Stimulated activated CD4-positive, alpha-beta T cell treated with anti-CD3 and anti-CD28 coated beads, Interleukin-15, amount 100 ng/mL, for 1 hour (primary cell): ENCODE results near the gene DXO.
"Not testable (repeated sequence)": the region's sequence is repeated elsewhere in the genome, so short reads cannot be mapped to it uniquely, and the experiment has no call there.

Experiments
- DNase-seq, 2 donors: peaks; one replicate each; pipeline ENCODE4 v3.0.0-alpha.2; 2020; ENCODE audit warnings: low read depth in 1 of 2, low spot score in 1 of 2

Gene DXO

DNA sequence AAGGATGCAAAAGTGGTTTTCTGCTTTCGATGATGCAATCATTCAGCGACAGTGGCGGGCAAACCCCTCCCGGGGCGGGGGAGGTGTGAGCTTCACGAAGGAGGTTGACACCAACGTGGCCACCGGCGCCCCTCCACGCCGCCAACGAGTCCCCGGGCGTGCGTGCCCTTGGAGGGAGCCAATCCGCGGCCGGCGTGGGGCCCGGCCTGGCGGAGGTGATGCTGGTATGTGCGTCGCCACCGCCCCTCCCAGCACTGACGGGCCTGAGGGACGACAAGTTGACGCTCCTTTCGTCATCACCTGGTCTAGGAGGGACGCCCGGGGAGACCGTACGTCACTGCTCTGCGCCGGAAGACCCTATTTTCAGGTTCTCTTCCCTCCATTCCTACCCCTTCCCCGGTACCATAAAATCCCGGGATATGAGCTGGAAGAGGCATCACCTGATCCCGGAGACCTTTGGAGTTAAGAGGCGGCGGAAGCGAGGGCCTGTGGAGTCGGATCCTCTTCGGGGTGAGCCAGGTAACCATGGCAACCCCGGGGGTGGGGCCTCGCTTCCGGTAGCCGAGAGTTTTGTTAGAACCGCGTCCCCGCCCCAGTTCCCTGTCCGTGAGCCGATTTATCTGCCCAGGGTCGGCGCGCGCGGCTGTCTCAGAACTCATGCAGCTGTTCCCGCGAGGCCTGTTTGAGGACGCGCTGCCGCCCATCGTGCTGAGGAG is at the start of gene DXO:
TSS of gene DXO (minus strand) at position 146 of the 716 bp plus-strand sequence. CDS start 463 bp downstream, outside the sequence.
- DNase-seq: peak; percentile 93 to 94

DNA sequence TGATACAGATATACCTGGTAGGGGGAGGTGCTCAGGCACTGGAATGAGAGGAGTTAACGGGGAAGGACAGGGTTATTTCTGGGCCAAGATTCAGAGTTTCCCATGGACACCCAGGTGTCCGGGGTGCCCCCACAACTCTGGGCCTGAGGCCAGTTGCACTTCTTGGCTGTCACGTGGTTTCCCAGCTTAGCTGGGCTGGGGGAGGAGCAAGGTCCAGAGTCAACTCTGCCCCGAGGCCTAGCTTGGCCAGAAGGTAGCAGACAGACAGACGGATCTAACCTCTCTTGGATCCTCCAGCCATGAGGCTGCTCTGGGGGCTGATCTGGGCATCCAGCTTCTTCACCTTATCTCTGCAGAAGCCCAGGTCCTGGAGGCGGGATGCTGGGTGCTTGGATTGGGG is 42.6 kb upstream of the DXO start, which contains the start of gene C4B:
TSS of gene C4B (plus strand) at position 249 of the 400 bp plus-strand sequence. CDS start at position 300, 51 bp downstream.
- DNase-seq: not testable (repeated sequence)

- DNase-seq: not testable (repeated sequence)
Observed at GRCh38 chr6:32013738-32014137, 41.8 kb upstream of the DXO start.

- DNase-seq: not testable (repeated sequence)
Observed at GRCh38 chr6:32012941-32013617, 41.1 kb upstream of the DXO start.

GRCh38 chr6:32010856-32011530 is 39.1 kb upstream of the DXO start:
- not testable (repeated sequence) for DNase-seq

- DNase-seq: not testable (repeated sequence)
Observed at GRCh38 chr6:32009537-32009936, 37.6 kb upstream of the DXO start.

DNA sequence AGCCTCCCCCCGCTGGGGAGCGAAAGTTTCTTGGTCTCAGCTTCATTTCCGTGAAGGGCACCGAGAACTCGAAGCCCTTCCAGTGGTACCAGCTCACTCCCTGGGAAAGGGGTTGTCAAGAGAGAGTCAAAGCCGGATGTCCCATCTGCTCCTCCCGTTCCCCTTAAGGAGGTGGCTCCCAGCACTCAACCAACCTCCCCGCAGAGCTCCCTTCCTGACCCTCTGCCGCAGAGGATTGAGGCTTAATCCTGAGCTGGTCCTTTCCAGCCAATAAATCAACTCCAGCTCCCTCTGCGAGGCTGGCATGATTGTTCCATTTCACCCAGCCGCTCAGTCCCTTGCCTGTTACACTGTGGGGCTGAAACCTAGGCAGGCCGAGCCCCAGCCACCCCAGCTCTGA is 36.7 kb upstream of the DXO start:
- not testable (repeated sequence) for DNase-seq

- not testable (repeated sequence) for DNase-seq
Observed at GRCh38 chr6:32008037-32008436, 36.1 kb upstream of the DXO start.

- DNase-seq: not testable (repeated sequence)
Observed at GRCh38 chr6:32007086-32007485, 35.1 kb upstream of the DXO start.

- not testable (repeated sequence) for DNase-seq
Observed at GRCh38 chr6:32005991-32006529, 34.1 kb upstream of the DXO start.

DNA sequence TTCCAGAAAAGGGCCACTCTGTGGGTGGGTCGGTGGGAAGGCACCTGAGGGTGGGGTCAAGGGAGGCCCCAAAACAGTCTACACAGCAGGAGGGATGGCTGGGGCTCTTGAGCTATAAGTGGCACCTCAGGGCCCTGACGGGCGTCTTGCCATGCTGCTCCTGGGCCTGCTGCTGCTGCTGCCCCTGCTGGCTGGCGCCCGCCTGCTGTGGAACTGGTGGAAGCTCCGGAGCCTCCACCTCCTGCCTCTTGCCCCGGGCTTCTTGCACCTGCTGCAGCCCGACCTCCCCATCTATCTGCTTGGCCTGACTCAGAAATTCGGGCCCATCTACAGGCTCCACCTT is 33.6 kb upstream of the DXO start:
- DNase-seq: not testable (repeated sequence)

DNA sequence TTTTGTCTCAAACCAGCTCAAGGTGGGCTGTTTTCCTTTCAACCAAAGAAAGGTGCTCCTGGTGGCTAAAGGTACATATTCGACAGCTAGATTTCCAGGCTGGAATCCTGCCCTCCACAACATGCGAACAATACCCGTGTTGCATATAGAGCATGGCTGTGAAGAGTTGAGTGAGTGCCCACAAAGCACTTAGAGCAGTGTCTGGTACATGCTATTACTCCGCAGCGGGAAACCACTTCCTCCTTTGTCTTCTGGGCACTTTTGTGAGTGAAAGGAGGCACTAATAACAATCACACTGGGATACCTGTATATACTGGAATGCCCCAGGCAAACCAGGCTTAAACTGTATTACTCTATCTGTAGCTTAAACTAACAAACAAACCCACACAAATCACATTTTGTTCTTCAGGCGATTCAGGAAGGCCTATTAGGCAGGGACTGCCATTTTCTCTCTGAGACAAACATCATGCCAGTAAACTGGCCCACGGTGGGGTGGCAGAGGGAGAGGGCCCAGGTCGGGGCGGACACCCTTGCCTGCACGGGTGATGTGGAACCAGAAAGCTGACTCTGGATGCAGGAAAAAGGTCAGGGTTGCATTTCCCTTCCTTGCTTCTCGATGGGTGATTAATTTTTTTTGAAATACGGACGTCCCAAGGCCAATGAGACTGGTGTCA is 33.1 kb upstream of the DXO start:
- DNase-seq: not testable (repeated sequence)

GRCh38 chr6:32004393-32004792 is 32.5 kb upstream of the DXO start:
- not testable (repeated sequence) for DNase-seq

- not testable (repeated sequence) for DNase-seq
Observed at GRCh38 chr6:32003301-32003700, 31.4 kb upstream of the DXO start.

GRCh38 chr6:32002546-32003268 is 30.8 kb upstream of the DXO start:
- DNase-seq: not testable (repeated sequence)

DNA sequence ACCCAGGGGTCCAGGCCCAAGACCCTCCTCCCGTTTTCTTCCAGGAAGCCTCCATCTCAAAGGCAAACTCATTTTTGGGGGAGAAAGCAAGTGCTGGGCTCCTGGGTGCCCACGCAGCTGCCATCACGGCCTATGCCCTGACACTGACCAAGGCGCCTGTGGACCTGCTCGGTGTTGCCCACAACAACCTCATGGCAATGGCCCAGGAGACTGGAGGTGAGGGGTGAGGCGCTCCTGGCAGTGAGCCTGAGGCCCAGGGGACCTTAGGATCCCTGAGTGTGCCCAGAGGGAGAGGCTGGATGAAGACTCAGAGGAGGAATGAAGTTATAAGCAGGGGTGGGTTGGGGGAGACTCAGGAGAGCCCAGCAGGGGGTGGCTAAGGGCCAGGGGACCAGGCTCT is 24.4 kb upstream of the DXO start:
- DNase-seq: not testable (repeated sequence)

GRCh38 chr6:31994421-31994820 is 22.5 kb upstream of the DXO start:
- not testable (repeated sequence) for DNase-seq

- not testable (repeated sequence) for DNase-seq
Observed at GRCh38 chr6:31989363-31989762, 17.4 kb upstream of the DXO start.

- not testable (repeated sequence) for DNase-seq
Observed at GRCh38 chr6:31981744-31982143, 9.8 kb upstream of the DXO start, which contains the start of gene C4A. Gene C4A (plus strand): TSS chr6:31982057. CDS start chr6:31982108, 51 bp downstream.

GRCh38 chr6:31980998-31981397 is 9.1 kb upstream of the DXO start:
- DNase-seq: not testable (repeated sequence)
